ENCODE results near the gene DELE1.

- no peak for TF ChIP-seq CTCF (conservative IDR thresholded peaks at IDR 0.05)
- no peak for TF ChIP-seq ZFX (IDR thresholded peaks at IDR 0.05)
Measured at GRCh38 chr5:141931694-141932093, 8.0 kb downstream of the DELE1 start.
